Kidney glomerular epithelial cell (primary cell): ENCODE measurements around the gene TTC29.
"Not testable (repeated sequence)": the region's sequence is repeated elsewhere in the genome, so short reads cannot be mapped to it uniquely, and the experiment has no call there.

ENCODE experiments used
- DNase-seq: peaks from one replicate; lab custom pipeline; 2025; lab: John Stamatoyannopoulos, UW

Gene TTC29

GRCh38 chr4:146855761-146856160, 89.9 kb downstream of the TTC29 start:
- no peak for DNase-seq

DNA sequence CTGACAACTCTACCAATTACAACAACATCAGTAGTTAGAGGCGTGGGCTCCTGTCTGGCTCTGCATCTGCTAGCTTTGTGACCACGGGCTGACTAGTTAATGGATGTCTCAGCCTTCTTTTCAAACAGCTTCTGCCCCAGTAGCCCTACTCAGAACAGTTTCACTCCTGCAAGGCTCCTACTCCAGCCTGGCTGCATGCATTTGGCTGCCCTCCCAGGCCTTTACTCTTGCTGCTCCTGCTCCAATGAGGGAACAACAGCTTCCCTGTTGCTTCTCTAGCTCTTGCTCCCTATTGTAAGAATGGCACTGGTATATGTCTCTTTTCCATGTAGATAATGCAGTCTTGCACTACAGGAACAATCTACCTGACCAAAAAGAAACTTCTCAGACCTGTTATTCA, 93.3 kb downstream of the TTC29 start:
- no peak for DNase-seq

GRCh38 chr4:146847345-146847744, 98.3 kb downstream of the TTC29 start:
- no peak for DNase-seq

- DNase-seq = no peak
Measured at GRCh38 chr4:146846882-146847281, 98.8 kb downstream of the TTC29 start.

- no peak for DNase-seq
Measured at GRCh38 chr4:146844761-146845160, 100.9 kb downstream of the TTC29 start.

GRCh38 chr4:146842876-146843275, 102.8 kb downstream of the TTC29 start:
- DNase-seq = no peak

GRCh38 chr4:146840731-146841130, 104.9 kb downstream of the TTC29 start:
- DNase-seq = no peak

DNA sequence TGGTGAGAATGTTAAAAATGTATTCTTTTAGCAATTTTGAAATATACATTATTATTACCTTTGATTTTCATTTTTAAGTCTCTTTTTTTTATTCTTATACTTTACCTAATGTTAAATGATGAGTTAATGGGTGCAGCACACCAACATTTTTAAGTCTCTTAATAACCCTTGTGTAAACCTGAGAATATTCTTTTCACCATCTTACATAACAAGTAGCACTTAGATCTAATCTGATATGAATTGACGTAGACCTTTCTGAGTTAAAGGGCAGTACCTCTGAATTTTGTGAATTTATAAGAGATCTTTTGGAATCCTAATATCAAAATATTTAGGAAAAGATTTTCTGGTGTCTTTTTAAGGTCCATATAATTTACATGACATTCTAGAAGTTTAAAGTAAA, 110.6 kb downstream of the TTC29 start:
- DNase-seq = no peak

DNA sequence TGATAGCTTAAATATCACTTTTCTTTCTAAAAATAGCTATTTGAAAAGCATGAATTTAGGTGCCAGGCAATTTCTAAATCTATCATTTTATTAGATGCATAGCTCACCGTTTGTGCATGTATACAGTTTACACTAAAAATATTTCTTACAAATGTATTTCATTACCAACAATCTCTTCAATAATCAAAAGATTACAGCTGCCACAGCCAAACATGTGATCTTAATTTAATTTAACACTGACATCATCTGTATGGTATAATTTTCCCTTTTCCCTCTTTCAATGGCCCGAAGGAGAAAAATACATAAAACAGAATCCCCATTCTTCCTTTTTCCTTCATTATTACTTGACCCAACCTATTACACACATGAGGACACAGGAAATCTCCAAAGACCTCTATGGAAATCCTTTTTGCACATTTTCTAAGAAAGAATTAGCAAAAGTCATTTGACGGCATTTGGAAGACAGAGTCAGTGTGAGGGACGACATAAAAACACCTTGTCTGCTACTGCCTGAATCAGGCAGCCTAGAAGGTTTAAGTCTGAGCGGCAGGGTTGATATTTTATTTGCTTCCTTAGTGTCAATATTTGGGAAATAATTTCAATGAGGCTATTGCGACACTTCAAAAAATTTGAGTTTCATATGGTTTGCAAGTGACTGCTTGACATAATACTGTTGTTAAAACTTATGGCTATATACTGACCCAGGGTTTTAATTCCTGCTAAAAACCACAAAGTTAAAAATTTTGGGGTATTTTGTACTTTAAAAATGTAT, 111.2 kb downstream of the TTC29 start:
- DNase-seq = no peak

DNA sequence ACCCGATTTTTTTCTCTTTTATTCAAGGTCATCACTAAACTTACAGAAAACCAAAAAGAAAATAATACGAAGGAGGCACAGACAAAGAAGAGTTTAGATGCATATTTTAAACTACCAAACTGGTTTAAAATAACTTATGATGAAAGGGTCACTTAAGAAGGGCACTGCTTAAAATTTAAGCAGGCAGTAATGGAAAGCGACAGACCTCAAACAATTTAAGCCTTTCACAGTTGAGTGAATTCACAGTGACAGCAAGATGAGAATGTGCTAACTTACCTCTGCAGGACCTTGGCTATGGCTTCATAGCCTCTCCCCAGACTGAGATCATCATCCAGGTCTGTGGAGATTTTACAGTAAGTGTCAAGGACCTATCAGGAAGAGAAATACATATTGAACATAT, 112.1 kb downstream of the TTC29 start:
- DNase-seq = no peak

DNA sequence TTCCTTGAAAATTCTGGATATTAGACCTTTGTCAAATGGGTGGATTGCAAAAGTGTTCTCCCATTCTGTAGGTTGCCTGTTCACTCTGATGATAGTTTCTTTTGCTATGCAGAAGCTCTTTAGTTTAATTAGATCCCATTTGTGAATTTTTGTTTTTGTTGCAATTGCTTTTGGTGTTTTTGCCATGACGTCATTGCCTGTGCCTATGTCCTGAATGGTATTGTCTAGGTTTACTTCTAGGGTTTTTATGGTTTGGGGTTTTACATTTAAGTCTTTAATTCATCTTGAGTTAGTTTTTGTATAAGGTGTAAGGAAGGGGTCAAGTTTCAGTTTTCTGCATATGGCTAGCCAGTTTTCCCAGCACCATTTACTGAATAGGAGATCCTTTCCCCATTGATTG, 122.7 kb downstream of the TTC29 start:
- not testable (repeated sequence) for DNase-seq

DNA sequence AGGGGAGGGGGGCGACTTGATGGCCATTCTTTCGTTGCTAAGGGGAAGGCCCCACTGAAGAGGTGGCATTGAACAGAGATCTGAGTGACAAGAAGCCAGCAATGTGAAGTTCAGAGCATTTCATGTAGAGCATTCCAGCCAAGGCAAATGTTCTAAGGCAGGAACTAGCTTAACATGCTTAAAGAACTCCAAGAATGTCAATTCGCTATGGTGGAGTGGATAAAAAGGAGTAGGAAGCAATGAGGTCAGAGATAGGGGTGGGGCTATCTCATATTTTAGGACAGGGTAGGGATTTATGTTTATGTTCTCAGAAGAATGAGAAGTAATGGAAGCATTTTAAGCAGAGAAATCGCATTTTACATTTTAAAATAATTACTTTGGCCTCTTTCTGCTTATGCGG, 130.9 kb downstream of the TTC29 start:
- DNase-seq = no peak

- no peak for DNase-seq
Measured at GRCh38 chr4:146795711-146796110, 150.0 kb downstream of the TTC29 start.

DNA sequence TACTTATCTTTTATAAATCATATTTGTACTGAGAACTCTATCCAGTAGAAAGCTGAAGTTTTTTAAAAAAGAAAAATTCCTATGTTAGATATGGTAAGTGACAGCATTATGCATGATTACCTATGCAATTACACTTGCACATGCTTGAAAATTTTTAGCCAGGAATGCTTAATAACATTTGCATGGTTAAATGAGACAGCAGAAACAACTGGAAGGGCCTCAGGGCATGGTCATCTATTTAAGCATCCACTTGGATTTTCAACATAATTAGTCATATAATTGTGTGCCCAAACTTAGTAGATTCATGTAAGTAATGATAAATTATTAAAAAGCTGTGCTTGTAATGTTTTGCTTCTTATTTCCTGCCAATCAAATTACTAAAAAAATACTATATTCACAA, 151.9 kb downstream of the TTC29 start:
- DNase-seq = no peak

DNA sequence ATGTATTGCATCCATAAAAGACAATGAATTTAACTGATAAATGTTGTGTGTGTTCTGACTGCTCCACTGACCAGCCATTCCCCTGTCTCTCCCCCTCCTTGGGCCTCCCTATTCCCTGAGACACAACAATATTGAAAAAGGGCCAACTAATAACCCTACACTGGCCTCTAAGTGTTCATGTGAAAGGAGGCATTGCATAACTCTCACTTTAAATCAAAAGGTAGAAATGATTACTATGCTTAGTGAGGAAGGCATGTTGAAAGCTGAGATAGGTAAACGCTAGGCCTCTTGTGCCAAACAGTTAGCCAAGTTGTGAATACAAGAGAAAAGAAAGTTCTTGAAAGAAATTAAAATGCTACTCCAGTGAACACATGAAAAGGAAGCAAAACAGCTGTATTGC, 154.2 kb downstream of the TTC29 start:
- no peak for DNase-seq

GRCh38 chr4:146790515-146790914, 155.1 kb downstream of the TTC29 start:
- no peak for DNase-seq

DNA sequence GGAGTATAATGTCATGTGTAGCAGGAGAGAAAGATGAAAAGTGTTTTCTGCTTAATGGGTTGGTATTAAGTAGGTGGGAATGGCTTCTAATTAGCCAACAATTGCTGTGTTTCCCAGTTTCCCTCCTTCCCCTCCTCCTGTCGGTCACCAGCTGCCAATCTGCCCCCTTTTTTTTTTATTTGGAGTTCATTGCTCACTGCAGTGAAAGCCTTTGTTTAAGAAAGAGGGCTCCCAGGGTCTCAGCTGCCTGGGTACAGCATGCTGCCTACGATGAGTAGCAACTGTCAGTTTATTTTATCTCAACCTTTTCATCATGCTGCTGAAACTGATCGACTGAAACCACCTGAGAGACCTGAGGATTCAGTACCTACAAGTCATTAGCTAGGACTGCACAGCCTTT, 157.9 kb downstream of the TTC29 start:
- no peak for DNase-seq

GRCh38 chr4:146776691-146777090, 169.0 kb downstream of the TTC29 start:
- no peak for DNase-seq

GRCh38 chr4:146763560-146763959, 182.1 kb downstream of the TTC29 start:
- DNase-seq = no peak

- no peak for DNase-seq
Measured at GRCh38 chr4:146762016-146762415, 183.6 kb downstream of the TTC29 start.

- DNase-seq = no peak
Measured at GRCh38 chr4:146742416-146742815, 203.2 kb downstream of the TTC29 start.

DNA sequence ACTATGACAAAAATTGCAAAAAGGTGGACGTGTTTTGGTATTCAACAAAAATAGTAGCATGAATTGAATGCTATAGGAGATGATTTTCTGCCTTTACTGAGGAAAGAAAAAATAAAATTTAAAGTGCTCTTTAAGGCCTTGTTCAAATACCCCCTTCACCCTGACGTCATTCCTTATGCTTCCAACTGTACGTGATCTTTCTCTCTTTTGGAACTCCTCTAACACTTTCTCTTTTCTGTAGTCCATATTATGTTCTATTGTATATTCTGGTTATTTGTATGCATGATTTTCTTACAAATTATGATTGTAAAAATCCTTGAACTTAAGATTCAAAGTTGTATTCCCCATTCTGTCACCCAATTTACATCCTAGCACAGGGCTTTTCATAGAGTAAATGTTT, 206.5 kb downstream of the TTC29 start:
- no peak for DNase-seq

- DNase-seq = not testable (repeated sequence)
Measured at GRCh38 chr4:146723519-146723918, 222.1 kb downstream of the TTC29 start.

- DNase-seq = no peak
Measured at GRCh38 chr4:146709956-146710355, 235.7 kb downstream of the TTC29 start.
